Neural crest cell (in vitro differentiated cells): ENCODE results near the gene TGFBR1. TPM values are rescaled to one million over a fixed set of nuclear protein-coding genes. Genes with fewer than 3 reads are reported as not detected.

Source experiments
- DNase-seq: peaks from one replicate; pipeline ENCODE4 v3.0.0; 2021; ENCODE audit warnings: low read depth, mixed read lengths, low spot score
- H3K27ac Mint-ChIP-seq: one replicate; pipeline ENCODE4 v1.8.0; 2021; ENCODE audit warnings: mild to moderate bottlenecking, mixed read lengths; ENCODE audit not compliant: unreplicated experiment
- H3K27me3 Mint-ChIP-seq: 2 replicates; pipeline ENCODE4 v1.8.0; 2021; ENCODE audit warnings: low read depth, mild to moderate bottlenecking, mixed read lengths
- H3K36me3 Mint-ChIP-seq: 2 replicates; pipeline ENCODE4 v1.8.0; 2021; ENCODE audit warnings: low read depth, mild to moderate bottlenecking, mixed read lengths
- H3K4me1 Mint-ChIP-seq: 2 replicates; pipeline ENCODE4 v1.8.0; 2021; ENCODE audit warnings: mixed read lengths
- H3K4me3 Mint-ChIP-seq: one replicate; pipeline ENCODE4 v1.8.0; 2021; ENCODE audit warnings: mild to moderate bottlenecking, mixed read lengths
- H3K9me3 Mint-ChIP-seq: 2 replicates; pipeline ENCODE4 v1.8.0; 2021; ENCODE audit warnings: mixed read lengths
- CTCF ChIP-seq: fragments of 200-600 bp; sonication (generic); conservative IDR thresholded peaks from 2 replicates; pipeline ENCODE4 v1.5.0; 2021; ENCODE audit warnings: antibody characterized with exemption, mild to moderate bottlenecking
- total RNA-seq: library from RNA; stranded (reverse); gene quantifications from 2 replicates; pipeline ENCODE4 v1.2.1, GENCODE V29; 2021

The TGFBR1 gene
- total RNA-seq, 1 donor from 2014 or later: 117 TPM

- no peaks in the 10 kb centered on the region for H3K36me3 Mint-ChIP-seq
These were observed 95.1 kb downstream of the TGFBR1 start for GRCh38 chr9:99199938-99200539.

GRCh38 chr9:99201603-99202002 is 96.7 kb downstream of the TGFBR1 start:
- no peaks in the 10 kb centered on the region for H3K9me3 Mint-ChIP-seq
- peaks cover 9% of the 10 kb centered on the region for H3K4me1 Mint-ChIP-seq
- no peak overlapping the region for H3K27ac Mint-ChIP-seq
- H3K4me3 Mint-ChIP-seq: no peak overlapping the region
- peaks cover 1% of the 10 kb centered on the region for H3K36me3 Mint-ChIP-seq
- no peak for TF ChIP-seq CTCF
- H3K27me3 Mint-ChIP-seq: peaks cover 18% of the 10 kb centered on the region
- DNase-seq: no peak

More at GRCh38 chr9:99199938-99200539, 95.1 kb downstream of the TGFBR1 start:
- Mint-ChIP-seq H3K9me3 (no peaks in the 10 kb centered on the region), H3K4me3 (no peak overlapping the region), H3K4me1 (peaks cover 9% of the 10 kb centered on the region), H3K27me3 (peaks cover 20% of the 10 kb centered on the region), H3K27ac (no peak overlapping the region)
- DNase-seq: no peak
- no peak for TF ChIP-seq CTCF

Other genes starting within 250 kb of the TGFBR1 start
- 0.18 and 0.33 TPM in 2 replicates for gene COL15A1, start 161.2 kb upstream of the TGFBR1 start, total RNA-seq
- gene ALG2, start 116.8 kb downstream of the TGFBR1 start, total RNA-seq: 17.5 and 18.2 TPM in 2 replicates
- 129 and 135 TPM in 2 replicates for gene SEC61B, start 117.2 kb downstream of the TGFBR1 start, total RNA-seq